OCI-LY1 (cell line): Measurements from ENCODE around the gene HENMT1.

ENCODE experiments used
- EZH2 ChIP-seq: fragments of 200-600 bp; sonication (generic), shearing (Covaris generic); IDR thresholded peaks from 2 replicates; pipeline ENCODE4 v1.8.0; 2017; ENCODE audit warnings: borderline replicate concordance, mixed run types, mild to moderate bottlenecking, antibody characterized with exemption, low read length, moderate library complexity, mixed read lengths
- TF ChIP-seq, protein P1 (sequence below): fragments of 200-600 bp; sonication (generic), shearing (Covaris generic); IDR thresholded peaks from 2 replicates; pipeline ENCODE4 v1.5.1; 2017; ENCODE audit warnings: mild to moderate bottlenecking, antibody characterized with exemption, low read length, moderate library complexity, mixed read lengths

DNA sequence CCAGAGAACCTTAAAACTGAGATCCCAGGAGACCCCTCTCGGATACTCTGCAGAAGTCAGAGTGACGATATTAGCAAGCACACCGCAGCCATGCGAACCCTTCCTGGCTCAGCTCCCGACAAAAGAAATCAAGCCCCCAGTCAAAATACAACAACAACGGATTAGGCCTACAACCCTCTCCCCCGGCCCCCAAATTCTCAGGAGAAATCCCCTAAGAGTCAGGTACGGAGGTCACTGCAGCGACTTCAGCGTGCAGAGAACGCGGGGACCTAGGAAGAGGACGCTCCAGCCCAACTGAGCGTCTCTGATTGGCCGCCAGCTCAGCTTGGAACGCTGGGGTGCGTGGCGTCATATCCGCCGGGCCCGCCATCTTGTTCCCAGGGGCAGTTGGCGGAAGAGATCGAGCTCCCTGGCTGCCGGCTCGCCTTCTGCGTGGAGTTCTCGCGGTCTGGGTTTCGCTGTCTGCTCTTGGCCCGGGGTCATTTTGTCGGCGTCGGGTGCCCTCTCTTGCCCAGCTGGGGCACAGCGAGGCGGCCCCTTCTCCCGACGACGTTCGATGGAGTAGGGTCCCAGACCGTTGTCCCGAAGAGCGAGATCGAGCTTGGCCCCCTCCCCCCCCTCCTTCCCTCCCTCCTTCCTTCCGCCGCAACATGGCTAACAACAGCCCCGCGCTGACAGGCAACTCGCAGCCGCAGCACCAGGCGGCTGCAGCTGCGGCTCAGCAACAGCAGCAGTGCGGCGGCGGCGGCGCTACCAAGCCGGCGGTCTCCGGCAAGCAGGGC lies 31.2 kb upstream of the HENMT1 start, which contains the start of gene PRPF38B:
- TF ChIP-seq, protein P1, sequence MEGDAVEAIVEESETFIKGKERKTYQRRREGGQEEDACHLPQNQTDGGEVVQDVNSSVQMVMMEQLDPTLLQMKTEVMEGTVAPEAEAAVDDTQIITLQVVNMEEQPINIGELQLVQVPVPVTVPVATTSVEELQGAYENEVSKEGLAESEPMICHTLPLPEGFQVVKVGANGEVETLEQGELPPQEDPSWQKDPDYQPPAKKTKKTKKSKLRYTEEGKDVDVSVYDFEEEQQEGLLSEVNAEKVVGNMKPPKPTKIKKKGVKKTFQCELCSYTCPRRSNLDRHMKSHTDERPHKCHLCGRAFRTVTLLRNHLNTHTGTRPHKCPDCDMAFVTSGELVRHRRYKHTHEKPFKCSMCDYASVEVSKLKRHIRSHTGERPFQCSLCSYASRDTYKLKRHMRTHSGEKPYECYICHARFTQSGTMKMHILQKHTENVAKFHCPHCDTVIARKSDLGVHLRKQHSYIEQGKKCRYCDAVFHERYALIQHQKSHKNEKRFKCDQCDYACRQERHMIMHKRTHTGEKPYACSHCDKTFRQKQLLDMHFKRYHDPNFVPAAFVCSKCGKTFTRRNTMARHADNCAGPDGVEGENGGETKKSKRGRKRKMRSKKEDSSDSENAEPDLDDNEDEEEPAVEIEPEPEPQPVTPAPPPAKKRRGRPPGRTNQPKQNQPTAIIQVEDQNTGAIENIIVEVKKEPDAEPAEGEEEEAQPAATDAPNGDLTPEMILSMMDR, result no peak
- no peak for TF ChIP-seq EZH2
